Measurements from ENCODE around the gene ATG4C.

The ATG4C gene

GRCh38 chr1:62852253-62852652 is 68.3 kb downstream of the ATG4C start:
- TF ChIP-seq, protein P1, sequence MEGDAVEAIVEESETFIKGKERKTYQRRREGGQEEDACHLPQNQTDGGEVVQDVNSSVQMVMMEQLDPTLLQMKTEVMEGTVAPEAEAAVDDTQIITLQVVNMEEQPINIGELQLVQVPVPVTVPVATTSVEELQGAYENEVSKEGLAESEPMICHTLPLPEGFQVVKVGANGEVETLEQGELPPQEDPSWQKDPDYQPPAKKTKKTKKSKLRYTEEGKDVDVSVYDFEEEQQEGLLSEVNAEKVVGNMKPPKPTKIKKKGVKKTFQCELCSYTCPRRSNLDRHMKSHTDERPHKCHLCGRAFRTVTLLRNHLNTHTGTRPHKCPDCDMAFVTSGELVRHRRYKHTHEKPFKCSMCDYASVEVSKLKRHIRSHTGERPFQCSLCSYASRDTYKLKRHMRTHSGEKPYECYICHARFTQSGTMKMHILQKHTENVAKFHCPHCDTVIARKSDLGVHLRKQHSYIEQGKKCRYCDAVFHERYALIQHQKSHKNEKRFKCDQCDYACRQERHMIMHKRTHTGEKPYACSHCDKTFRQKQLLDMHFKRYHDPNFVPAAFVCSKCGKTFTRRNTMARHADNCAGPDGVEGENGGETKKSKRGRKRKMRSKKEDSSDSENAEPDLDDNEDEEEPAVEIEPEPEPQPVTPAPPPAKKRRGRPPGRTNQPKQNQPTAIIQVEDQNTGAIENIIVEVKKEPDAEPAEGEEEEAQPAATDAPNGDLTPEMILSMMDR (IDR thresholded peaks at IDR 0.05; ENCODE audit: low read depth, low read length, poor library complexity, severe bottlenecking): no peak
- no peak for TF ChIP-seq EZH2phosphoT487 (IDR thresholded peaks at IDR 0.05; ENCODE audit: borderline replicate concordance, low read length)
- Histone ChIP-seq H3F3A (ENCODE audit: control insufficient read depth, insufficient read depth) (no peaks in the 10 kb centered on the region), H3K4me1 (ENCODE audit: control insufficient read depth, low read length) (no peaks in the 10 kb centered on the region), H3K27me3 (ENCODE audit: control insufficient read depth, low read length) (no peaks in the 10 kb centered on the region), H3K27ac (ENCODE audit: low read depth, low read length) (no peak overlapping the region), H3K9me2 (replicated peaks; ENCODE audit: control insufficient read depth, low read length) (no peaks in the 10 kb centered on the region), H4K20me1 (ENCODE audit: control insufficient read depth, insufficient read depth, low read depth, low read length) (no peaks in the 10 kb centered on the region), H3K4me3 (ENCODE audit: low read length) (no peak overlapping the region), H3K9me3 (ENCODE audit: control insufficient read depth, insufficient read depth, low read length) (no peaks in the 10 kb centered on the region), H3K4me2 (ENCODE audit: low read length) (no peak overlapping the region), H3K36me3 (ENCODE audit: control insufficient read depth, low read length) (no peaks in the 10 kb centered on the region), H3K79me2 (ENCODE audit: control insufficient read depth, low read length) (no peaks in the 10 kb centered on the region)

DNA sequence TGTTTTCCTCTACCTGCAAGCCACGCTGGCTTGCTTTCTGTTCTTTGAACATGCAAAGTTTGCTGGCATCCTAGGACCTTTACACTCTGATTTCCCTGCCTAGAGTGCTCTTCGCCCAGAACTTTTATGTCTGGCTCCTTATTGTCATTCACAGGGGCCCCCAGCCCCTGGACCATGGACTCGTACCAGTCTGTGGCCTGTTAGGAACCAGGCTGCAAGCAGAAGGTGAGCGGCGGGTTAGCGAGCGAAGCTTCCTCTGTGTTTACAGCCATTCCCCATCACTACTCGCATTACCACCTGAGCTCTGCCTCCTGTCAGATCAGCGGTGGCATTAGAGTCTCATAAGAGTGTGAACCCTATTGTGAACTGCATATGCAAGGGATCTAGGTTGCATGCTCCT is 73.0 kb downstream of the ATG4C start:
- Histone ChIP-seq H3F3A (ENCODE audit: control insufficient read depth, insufficient read depth) (no peaks in the 10 kb centered on the region), H3K4me1 (ENCODE audit: control insufficient read depth, low read length) (no peaks in the 10 kb centered on the region), H3K79me2 (ENCODE audit: control insufficient read depth, low read length) (no peaks in the 10 kb centered on the region), H4K20me1 (ENCODE audit: control insufficient read depth, insufficient read depth, low read depth, low read length) (no peaks in the 10 kb centered on the region), H3K27ac (ENCODE audit: low read depth, low read length) (no peak overlapping the region), H3K4me3 (ENCODE audit: low read length) (no peak overlapping the region), H3K4me2 (ENCODE audit: low read length) (no peak overlapping the region), H3K9me2 (replicated peaks; ENCODE audit: control insufficient read depth, low read length) (no peaks in the 10 kb centered on the region), H3K36me3 (ENCODE audit: control insufficient read depth, low read length) (no peaks in the 10 kb centered on the region), H3K27me3 (ENCODE audit: control insufficient read depth, low read length) (no peaks in the 10 kb centered on the region), H3K9me3 (ENCODE audit: control insufficient read depth, insufficient read depth, low read length) (no peaks in the 10 kb centered on the region)
- TF ChIP-seq, protein P1 (IDR thresholded peaks at IDR 0.05; ENCODE audit: low read depth, low read length, poor library complexity, severe bottlenecking): no peak
- no peak for TF ChIP-seq EZH2phosphoT487 (IDR thresholded peaks at IDR 0.05; ENCODE audit: borderline replicate concordance, low read length)

- Histone ChIP-seq H3K4me3 (ENCODE audit: low read length) (no peak overlapping the region), H3K27ac (ENCODE audit: low read depth, low read length) (no peak overlapping the region), H3K36me3 (ENCODE audit: control insufficient read depth, low read length) (no peaks in the 10 kb centered on the region), H3K27me3 (ENCODE audit: control insufficient read depth, low read length) (no peaks in the 10 kb centered on the region), H3K79me2 (ENCODE audit: control insufficient read depth, low read length) (no peaks in the 10 kb centered on the region), H3K4me2 (ENCODE audit: low read length) (no peak overlapping the region), H3K4me1 (ENCODE audit: control insufficient read depth, low read length) (no peaks in the 10 kb centered on the region), H3K9me3 (ENCODE audit: control insufficient read depth, insufficient read depth, low read length) (no peaks in the 10 kb centered on the region), H3K9me2 (replicated peaks; ENCODE audit: control insufficient read depth, low read length) (no peaks in the 10 kb centered on the region), H3F3A (ENCODE audit: control insufficient read depth, insufficient read depth) (no peaks in the 10 kb centered on the region), H4K20me1 (ENCODE audit: control insufficient read depth, insufficient read depth, low read depth, low read length) (no peaks in the 10 kb centered on the region)
- TF ChIP-seq EZH2phosphoT487 (IDR thresholded peaks at IDR 0.05; ENCODE audit: borderline replicate concordance, low read length): no peak
- TF ChIP-seq, protein P1 (IDR thresholded peaks at IDR 0.05; ENCODE audit: low read depth, low read length, poor library complexity, severe bottlenecking): no peak
Measured at GRCh38 chr1:62869217-62869754, 85.4 kb downstream of the ATG4C start.
